GM21390 (cell line): ENCODE measurements around the gene RASD2.
"Not testable (repeated sequence)": the region's sequence is repeated elsewhere in the genome, so short reads cannot be mapped to it uniquely, and the experiment has no call there.

Source experiments
- ATAC-seq: cut with Tn5 transposase; IDR thresholded peaks from one replicate; pipeline ENCODE4 v1.9.1; 2021; ENCODE audit not compliant: unreplicated experiment

RASD2 gene

GRCh38 chr22:35540595-35541253 lies at the start of gene RASD2:
Gene RASD2 (plus strand): TSS chr22:35540831. CDS start chr22:35546810, 5,979 bp downstream.
- no peak for ATAC-seq

GRCh38 chr22:35491061-35491907 lies 49.3 kb upstream of the RASD2 start:
- ATAC-seq = not testable (repeated sequence)

- ATAC-seq = no peak
Measured at GRCh38 chr22:35491908-35492380, 48.7 kb upstream of the RASD2 start.

- no peak for ATAC-seq
Measured at GRCh38 chr22:35493074-35493473, 47.6 kb upstream of the RASD2 start.

- not testable (repeated sequence) for ATAC-seq
Measured at GRCh38 chr22:35495711-35496110, 44.9 kb upstream of the RASD2 start.

- ATAC-seq = no peak
Measured at GRCh38 chr22:35496768-35497312, 43.8 kb upstream of the RASD2 start.

- ATAC-seq = no peak
Measured at GRCh38 chr22:35498026-35498800, 42.4 kb upstream of the RASD2 start.

GRCh38 chr22:35502836-35503235 lies 37.8 kb upstream of the RASD2 start:
- no peak for ATAC-seq

- ATAC-seq = no peak
Measured at GRCh38 chr22:35505399-35506258, 35.0 kb upstream of the RASD2 start.

GRCh38 chr22:35506259-35506570 lies 34.4 kb upstream of the RASD2 start:
- ATAC-seq = no peak

GRCh38 chr22:35507851-35508250 lies 32.8 kb upstream of the RASD2 start:
- ATAC-seq = not testable (repeated sequence)

GRCh38 chr22:35509451-35509850 lies 31.2 kb upstream of the RASD2 start:
- ATAC-seq = no peak

- ATAC-seq = no peak
Measured at GRCh38 chr22:35509960-35510359, 30.7 kb upstream of the RASD2 start.

- ATAC-seq = no peak
Measured at GRCh38 chr22:35510481-35510934, 30.1 kb upstream of the RASD2 start.

- ATAC-seq = no peak
Measured at GRCh38 chr22:35510951-35511350, 29.7 kb upstream of the RASD2 start.

GRCh38 chr22:35514366-35514765 lies 26.3 kb upstream of the RASD2 start:
- ATAC-seq = no peak

GRCh38 chr22:35515952-35516351 lies 24.7 kb upstream of the RASD2 start:
- not testable (repeated sequence) for ATAC-seq

GRCh38 chr22:35516723-35517122 lies 23.9 kb upstream of the RASD2 start:
- no peak for ATAC-seq

- ATAC-seq = no peak
Measured at GRCh38 chr22:35517207-35517606, 23.4 kb upstream of the RASD2 start.
